Neural cell (in vitro differentiated cells): ENCODE data around the gene GPC5. TPM values are rescaled to one million over a fixed set of nuclear protein-coding genes. Genes with fewer than 3 reads are reported as not detected.
"Not testable (repeated sequence)": the region's sequence is repeated elsewhere in the genome, so short reads cannot be mapped to it uniquely, and the experiment has no call there.

Experiments
- H2AFZ ChIP-seq: fragments of 200-600, 300-800 bp; sonication (generic), shearing (Covaris generic); 2 replicates; pipeline ENCODE4 v1.6.0; 2014; ENCODE audit warnings: low read depth, mild to moderate bottlenecking, antibody characterized with exemption, low read length, moderate library complexity
- H3F3A ChIP-seq: fragments of 200-600 bp; shearing (Covaris generic); 2 replicates; pipeline ENCODE4 v1.6.1; 2016; ENCODE audit warnings: mild to moderate bottlenecking, moderate library complexity, mixed read lengths, antibody characterized with exemption, low read length; ENCODE audit not compliant: insufficient read depth, poor library complexity, severe bottlenecking
- H3K27ac ChIP-seq: fragments of 200-600, 300-800 bp; sonication (generic), shearing (Covaris generic); 2 replicates; pipeline ENCODE4 v1.5.1; 2014; ENCODE audit warnings: mild to moderate bottlenecking, low read length, moderate library complexity
- H3K27me3 ChIP-seq: fragments of 300-800, 200-600 bp; sonication (generic), shearing (Covaris generic); 2 replicates; pipeline ENCODE4 v1.6.0; 2014; ENCODE audit warnings: mild to moderate bottlenecking, low read depth, low read length, moderate library complexity; ENCODE audit not compliant: insufficient read depth
- H3K36me3 ChIP-seq: fragments of 300-800, 200-600 bp; sonication (generic), shearing (Covaris generic); 2 replicates; pipeline ENCODE4 v1.5.1; 2014; ENCODE audit warnings: mild to moderate bottlenecking, antibody characterized with exemption, low read length, moderate library complexity; ENCODE audit not compliant: insufficient read depth
- H3K4me2 ChIP-seq: fragments of 300-800, 200-600 bp; sonication (generic), shearing (Covaris generic); 2 replicates; pipeline ENCODE4 v1.6.0; 2014; ENCODE audit warnings: mild to moderate bottlenecking, low read length
- H3K4me3 ChIP-seq: fragments of 300-800, 200-600 bp; sonication (generic), shearing (Covaris generic); 2 replicates; pipeline ENCODE4 v1.5.1; 2014; ENCODE audit warnings: mild to moderate bottlenecking, low read length, moderate library complexity
- H3K79me2 ChIP-seq: fragments of 200-600 bp; shearing (Covaris generic); replicated peaks from 2 replicates; pipeline ENCODE4 v1.6.0; 2014; ENCODE audit warnings: mild to moderate bottlenecking, low read length, moderate library complexity; ENCODE audit not compliant: insufficient read depth
- H3K9ac ChIP-seq: fragments of 300-800, 200-600 bp; sonication (generic), shearing (Covaris generic); 2 replicates; pipeline ENCODE4 v1.6.1; 2016; ENCODE audit warnings: mild to moderate bottlenecking, low read length, mixed read lengths
- H3K9me2 ChIP-seq: fragments of 200-600 bp; shearing (Covaris generic); 2 replicates; pipeline ENCODE4 v1.6.1; 2016; ENCODE audit warnings: mild to moderate bottlenecking, low read length, mixed read lengths; ENCODE audit not compliant: insufficient read depth
- H3K9me3 ChIP-seq: fragments of 200-600, 300-800 bp; sonication (generic), shearing (Covaris generic); 2 replicates; pipeline ENCODE4 v1.6.1; 2016; ENCODE audit warnings: mild to moderate bottlenecking, mixed run types, low read length, moderate library complexity, mixed read lengths
- H4K20me1 ChIP-seq: fragments of 200-600 bp; shearing (Covaris generic); 2 replicates; pipeline ENCODE4 v1.6.1; 2016; ENCODE audit warnings: mild to moderate bottlenecking, mixed run types; ENCODE audit not compliant: insufficient read depth
- CTCF ChIP-seq: fragments of 450-650 bp; IDR thresholded peaks from 2 replicates; pipeline ENCODE4 v1.5.1; 2014; ENCODE audit warnings: antibody characterized with exemption, mild to moderate bottlenecking, moderate library complexity; ENCODE audit not compliant: poor library complexity, severe bottlenecking
- EP300 ChIP-seq: fragments of 450-650 bp; conservative IDR thresholded peaks from 2 replicates; pipeline ENCODE4 v1.6.1; 2014; ENCODE audit warnings: antibody characterized with exemption, mild to moderate bottlenecking, moderate library complexity; ENCODE audit not compliant: poor library complexity, severe bottlenecking
- EZH2 ChIP-seq: fragments of 200-600, 300-800 bp; shearing (Covaris generic), sonication (generic); IDR thresholded peaks from 2 replicates; pipeline ENCODE4 v1.6.1; 2014; ENCODE audit warnings: antibody characterized with exemption, low read length, borderline replicate concordance, mild to moderate bottlenecking; ENCODE audit not compliant: insufficient read depth, poor library complexity, severe bottlenecking
- MXI1 ChIP-seq: fragments of 450-650 bp; conservative IDR thresholded peaks from 2 replicates; pipeline ENCODE4 v1.6.1; 2014; ENCODE audit warnings: antibody characterized with exemption, mild to moderate bottlenecking; ENCODE audit not compliant: poor library complexity, severe bottlenecking
- POLR2AphosphoS5 ChIP-seq: IDR thresholded peaks from 2 replicates; pipeline ENCODE4 v1.6.1; 2012
- RAD21 ChIP-seq: fragments of 450-650 bp; conservative IDR thresholded peaks from 2 replicates; pipeline ENCODE4 v1.6.1; 2014; ENCODE audit warnings: antibody characterized with exemption, mild to moderate bottlenecking, moderate library complexity
- REST ChIP-seq: IDR thresholded peaks from 2 replicates; pipeline ENCODE4 v1.6.1; 2012; ENCODE audit warnings: borderline replicate concordance
- SMC3 ChIP-seq: fragments of 450-650 bp; conservative IDR thresholded peaks from 2 replicates; pipeline ENCODE4 v1.6.1; 2014; ENCODE audit warnings: antibody characterized with exemption, mild to moderate bottlenecking, moderate library complexity; ENCODE audit not compliant: poor library complexity
- TAF1 ChIP-seq: IDR thresholded peaks from 2 replicates; pipeline ENCODE4 v1.6.1; 2012; ENCODE audit warnings: low read depth
- polyA plus RNA-seq: library from polyadenylated mRNA; depleted of rRNA; stranded (reverse); fragments of >200 nt; gene quantifications from 2 replicates; pipeline ENCODE4 v1.2.3, GENCODE V29; 2014

GPC5 gene
- polyA plus RNA-seq, 1 donor from 2014 or later, result 5.0 TPM

GRCh38 chr13:91664039-91664438 lies 265.6 kb downstream of the GPC5 start:
- Histone ChIP-seq H3F3A (no peaks in the 10 kb centered on the region), H3K9me3 (no peaks in the 10 kb centered on the region), H2AFZ (no peak overlapping the region), H3K9ac (no peak overlapping the region), H3K9me2 (no peaks in the 10 kb centered on the region), H3K4me2 (no peak overlapping the region), H3K27ac (peak overlapping the region; percentile 18), H3K79me2 (no peaks in the 10 kb centered on the region), H3K4me3 (no peak overlapping the region), H3K36me3 (no peaks in the 10 kb centered on the region), H4K20me1 (no peaks in the 10 kb centered on the region), H3K27me3 (no peaks in the 10 kb centered on the region)
- TF ChIP-seq EP300 (no peak), POLR2AphosphoS5 (peak; percentile 33), TAF1 (no peak)

GRCh38 chr13:91667486-91667885 lies 269.1 kb downstream of the GPC5 start:
- Histone ChIP-seq H3K27ac (no peak overlapping the region), H3K9ac (no peak overlapping the region), H3K36me3 (no peaks in the 10 kb centered on the region), H3F3A (no peaks in the 10 kb centered on the region), H2AFZ (no peak overlapping the region), H3K4me2 (no peak overlapping the region), H3K9me3 (no peaks in the 10 kb centered on the region), H3K4me3 (no peak overlapping the region), H3K79me2 (no peaks in the 10 kb centered on the region), H3K27me3 (no peaks in the 10 kb centered on the region), H3K9me2 (no peaks in the 10 kb centered on the region), H4K20me1 (no peaks in the 10 kb centered on the region)
- TF ChIP-seq MXI1 (no peak), POLR2AphosphoS5 (no peak), REST (no peak), TAF1 (no peak), CTCF (no peak), SMC3 (no peak), EP300 (no peak), EZH2 (no peak), RAD21 (no peak)

GRCh38 chr13:91668866-91669495 lies 270.6 kb downstream of the GPC5 start:
- Histone ChIP-seq H3K9ac (no peak overlapping the region), H3K27ac (no peak overlapping the region), H3F3A (no peaks in the 10 kb centered on the region), H3K4me2 (no peak overlapping the region), H2AFZ (no peak overlapping the region), H3K27me3 (no peaks in the 10 kb centered on the region), H3K36me3 (no peaks in the 10 kb centered on the region), H3K9me2 (no peaks in the 10 kb centered on the region), H3K79me2 (no peaks in the 10 kb centered on the region), H3K4me3 (no peak overlapping the region), H4K20me1 (no peaks in the 10 kb centered on the region), H3K9me3 (no peaks in the 10 kb centered on the region)
- TF ChIP-seq EP300 (no peak), MXI1 (no peak), EZH2 (no peak), REST (no peak), POLR2AphosphoS5 (no peak)

GRCh38 chr13:91674347-91674746 lies 275.9 kb downstream of the GPC5 start:
- not testable (repeated sequence) for H3K9ac ChIP-seq, H3K9me2 ChIP-seq, H3K36me3 ChIP-seq, H4K20me1 ChIP-seq, H3K27me3 ChIP-seq, H2AFZ ChIP-seq, H3K27ac ChIP-seq, H3K4me2 ChIP-seq, H3K79me2 ChIP-seq, H3F3A ChIP-seq, H3K4me3 ChIP-seq, H3K9me3 ChIP-seq
